ENCODE results near the gene FTCDNL1. TPM values are rescaled to one million over a fixed set of nuclear protein-coding genes. Genes with fewer than 3 reads are reported as not detected.

Gene FTCDNL1
- total RNA-seq, 1 donor from 2014 or later, result 1.5 TPM

DNA sequence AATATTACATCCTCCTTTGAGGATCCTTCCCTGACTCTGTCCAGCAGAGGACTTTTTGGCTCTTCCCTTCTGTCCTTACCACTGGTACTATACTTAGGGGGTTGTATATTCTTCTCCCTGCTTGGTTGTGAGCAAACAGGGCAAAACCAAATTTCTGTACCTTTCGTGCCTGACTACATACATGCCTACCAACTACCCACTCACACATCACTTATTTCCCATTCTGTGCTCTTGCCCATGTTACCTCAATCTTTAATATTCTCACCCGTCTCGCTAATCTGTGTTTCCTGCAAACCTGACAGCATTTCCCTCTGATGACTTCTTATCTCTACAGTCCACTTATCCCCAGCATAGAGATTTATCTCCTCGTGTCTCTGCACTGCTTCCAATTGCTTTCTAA lies 58.6 kb downstream of the FTCDNL1 start:
- H3K4me1 Mint-ChIP-seq, result no peaks in the 10 kb centered on the region
- H3K4me3 Mint-ChIP-seq, result no peak overlapping the region
- ChIA-PET CTCF (no interaction called here), POLR2A (no interaction called here)
- no peak overlapping the region for H3K27ac Mint-ChIP-seq
- no peaks in the 10 kb centered on the region for H3K36me3 Mint-ChIP-seq (ENCODE audit: low read depth)
- no peaks in the 10 kb centered on the region for H3K9me3 Mint-ChIP-seq
- peaks cover 1% of the 10 kb centered on the region for H3K27me3 Mint-ChIP-seq
- no peak for ATAC-seq (ENCODE audit: low read depth)
- no peak for DNase-seq
- intact Hi-C loops (cut with micrococcal nuclease), result no loop called here
- TF ChIP-seq, protein P1, sequence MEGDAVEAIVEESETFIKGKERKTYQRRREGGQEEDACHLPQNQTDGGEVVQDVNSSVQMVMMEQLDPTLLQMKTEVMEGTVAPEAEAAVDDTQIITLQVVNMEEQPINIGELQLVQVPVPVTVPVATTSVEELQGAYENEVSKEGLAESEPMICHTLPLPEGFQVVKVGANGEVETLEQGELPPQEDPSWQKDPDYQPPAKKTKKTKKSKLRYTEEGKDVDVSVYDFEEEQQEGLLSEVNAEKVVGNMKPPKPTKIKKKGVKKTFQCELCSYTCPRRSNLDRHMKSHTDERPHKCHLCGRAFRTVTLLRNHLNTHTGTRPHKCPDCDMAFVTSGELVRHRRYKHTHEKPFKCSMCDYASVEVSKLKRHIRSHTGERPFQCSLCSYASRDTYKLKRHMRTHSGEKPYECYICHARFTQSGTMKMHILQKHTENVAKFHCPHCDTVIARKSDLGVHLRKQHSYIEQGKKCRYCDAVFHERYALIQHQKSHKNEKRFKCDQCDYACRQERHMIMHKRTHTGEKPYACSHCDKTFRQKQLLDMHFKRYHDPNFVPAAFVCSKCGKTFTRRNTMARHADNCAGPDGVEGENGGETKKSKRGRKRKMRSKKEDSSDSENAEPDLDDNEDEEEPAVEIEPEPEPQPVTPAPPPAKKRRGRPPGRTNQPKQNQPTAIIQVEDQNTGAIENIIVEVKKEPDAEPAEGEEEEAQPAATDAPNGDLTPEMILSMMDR (IDR thresholded peaks at IDR 0.05), result no peak

DNA sequence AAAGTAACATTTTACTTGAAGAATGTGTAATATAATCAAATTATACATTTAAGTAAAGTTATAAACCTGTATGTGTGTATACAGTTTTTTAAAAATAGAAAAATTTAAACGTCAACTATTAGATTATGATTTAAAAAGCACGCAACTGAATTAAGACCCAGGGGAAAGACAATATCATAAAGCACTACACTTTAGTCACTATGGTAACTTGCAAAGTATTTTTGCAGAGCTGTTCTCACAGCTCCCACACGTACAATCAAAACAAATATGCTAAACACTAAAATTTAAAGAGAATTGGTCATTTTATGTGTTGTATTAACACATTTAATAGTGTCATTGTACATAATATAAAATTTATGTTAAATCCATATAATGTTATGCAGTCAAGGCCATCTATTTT lies 59.7 kb downstream of the FTCDNL1 start:
- Mint-ChIP-seq H3K9me3 (no peaks in the 10 kb centered on the region), H3K36me3 (ENCODE audit: low read depth) (no peaks in the 10 kb centered on the region), H3K4me3 (no peak overlapping the region), H3K27me3 (peaks cover 3% of the 10 kb centered on the region), H3K27ac (no peak overlapping the region), H3K4me1 (no peaks in the 10 kb centered on the region)
- ChIA-PET POLR2A (no interaction called here), CTCF (no interaction called here)
- TF ChIP-seq, protein P1 (IDR thresholded peaks at IDR 0.05), result no peak
- intact Hi-C loops (cut with micrococcal nuclease), result no loop called here
- DNase-seq (no peak), ATAC-seq (ENCODE audit: low read depth) (no peak)

DNA sequence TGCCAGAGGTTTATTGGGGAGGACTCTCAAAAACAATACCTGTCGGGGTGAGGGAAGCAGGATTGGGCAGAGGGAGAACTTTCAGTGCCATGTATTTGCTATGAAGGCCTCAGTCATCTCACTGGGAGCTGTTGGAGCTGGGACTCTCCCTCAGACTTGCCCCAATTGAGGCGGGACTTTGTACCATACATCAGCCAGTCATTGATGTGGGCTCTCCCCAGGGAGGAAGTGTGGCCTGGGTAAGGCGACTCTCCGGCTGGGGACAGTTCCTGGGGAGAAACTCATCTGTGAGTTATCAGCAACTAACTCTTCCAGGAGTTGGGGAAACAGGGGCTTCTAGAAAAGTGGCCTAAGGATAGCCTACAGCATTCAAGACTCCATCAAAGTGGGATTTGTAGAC lies 66.5 kb downstream of the FTCDNL1 start:
- intact Hi-C loops (cut with micrococcal nuclease), result no loop called here
- CTCF ChIA-PET, result no interaction called here
- no peaks in the 10 kb centered on the region for H3K36me3 Mint-ChIP-seq (ENCODE audit: low read depth)
- TF ChIP-seq, protein P1 (IDR thresholded peaks at IDR 0.05), result no peak
- no peaks in the 10 kb centered on the region for H3K4me1 Mint-ChIP-seq
- no peak overlapping the region for H3K27ac Mint-ChIP-seq
- DNase-seq (no peak), ATAC-seq (ENCODE audit: low read depth) (no peak)
- H3K4me3 Mint-ChIP-seq, result no peak overlapping the region
- peaks cover 3% of the 10 kb centered on the region for H3K27me3 Mint-ChIP-seq
- POLR2A ChIA-PET, result no interaction called here
- no peaks in the 10 kb centered on the region for H3K9me3 Mint-ChIP-seq

DNA sequence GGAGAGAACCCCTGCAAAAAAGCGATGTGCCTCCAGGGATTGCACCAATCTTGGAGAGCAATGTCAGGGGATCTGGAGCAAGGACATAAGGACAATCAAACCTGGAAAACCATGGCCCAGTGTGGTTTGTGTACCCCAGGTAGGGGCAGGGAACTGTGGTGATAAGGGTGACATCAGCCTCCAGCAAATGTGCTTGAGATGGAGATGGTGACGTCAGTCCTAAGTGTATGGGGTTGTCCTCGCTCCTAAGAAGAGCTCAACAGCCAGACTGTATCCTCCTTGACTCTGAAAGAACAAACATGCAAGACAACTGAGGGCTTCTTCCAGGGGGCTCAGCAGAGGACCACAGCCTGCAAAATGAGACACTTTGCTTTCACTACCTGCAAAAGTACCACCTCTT lies 71.4 kb downstream of the FTCDNL1 start:
- TF ChIP-seq, protein P1 (IDR thresholded peaks at IDR 0.05), result no peak
- Mint-ChIP-seq H3K4me1 (no peaks in the 10 kb centered on the region), H3K27ac (no peak overlapping the region), H3K4me3 (no peak overlapping the region), H3K27me3 (peaks cover 2% of the 10 kb centered on the region), H3K36me3 (ENCODE audit: low read depth) (no peaks in the 10 kb centered on the region), H3K9me3 (no peaks in the 10 kb centered on the region)
- ATAC-seq (ENCODE audit: low read depth) (no peak), DNase-seq (no peak)
- POLR2A ChIA-PET, result no interaction called here
- CTCF ChIA-PET, result no interaction called here
- intact Hi-C loops (cut with micrococcal nuclease), result no loop called here

DNA sequence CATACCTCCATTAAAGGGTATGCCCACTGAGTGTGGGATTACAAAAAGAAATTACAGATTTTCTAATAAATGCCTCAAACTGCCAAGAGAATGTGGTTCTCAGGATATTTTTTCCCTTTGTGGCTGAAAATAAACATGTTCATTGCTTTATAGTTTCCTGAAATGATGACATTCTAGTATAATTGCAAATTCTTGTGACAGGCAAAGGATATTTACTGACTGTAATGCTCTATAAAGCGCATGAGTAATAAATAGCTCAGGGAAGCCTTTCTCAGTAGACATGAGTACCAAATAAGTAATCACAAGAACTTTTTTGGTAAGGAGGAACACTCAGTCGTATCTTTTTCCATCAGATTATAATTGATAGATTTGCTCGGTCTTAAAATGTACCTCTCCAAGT lies 72.3 kb downstream of the FTCDNL1 start:
- Mint-ChIP-seq H3K4me1 (no peaks in the 10 kb centered on the region), H3K9me3 (no peaks in the 10 kb centered on the region), H3K36me3 (ENCODE audit: low read depth) (no peaks in the 10 kb centered on the region), H3K27me3 (peaks cover 2% of the 10 kb centered on the region), H3K27ac (no peak overlapping the region), H3K4me3 (no peak overlapping the region)
- ATAC-seq (ENCODE audit: low read depth), result no peak
- TF ChIP-seq, protein P1 (IDR thresholded peaks at IDR 0.05), result no peak
- intact Hi-C loops (cut with micrococcal nuclease), result no loop called here
- ChIA-PET CTCF (no interaction called here), POLR2A (no interaction called here)
- no peak for DNase-seq
